GM12878 (cell line): ENCODE data around the gene CPSF4L. TPM values are rescaled to one million over a fixed set of nuclear protein-coding genes. Genes with fewer than 3 reads are reported as not detected.

ENCODE experiments used
- CUX1 ChIP-seq: IDR thresholded peaks from 2 replicates; pipeline ENCODE4 v1.6.1; 2012; ENCODE audit warnings: improper control_type of control experiment, low read depth, low read length; ENCODE audit not compliant: insufficient replicate concordance
- PRDM15 ChIP-seq: fragments of 450-650 bp; formaldehyde crosslinking; IDR thresholded peaks from 2 replicates; pipeline ENCODE4 v1.4.0; 2020; ENCODE audit warnings: mild to moderate bottlenecking, moderate library complexity
- SUZ12 ChIP-seq: fragments of 200-600 bp; sonication (generic); IDR thresholded peaks from one replicate; pipeline ENCODE4 v1.6.1; 2018; ENCODE audit warnings: antibody characterized with exemption, mild to moderate bottlenecking; ENCODE audit not compliant: unreplicated experiment
- ZBTB11 ChIP-seq: fragments of 450-650 bp; formaldehyde crosslinking; IDR thresholded peaks from 2 replicates; pipeline ENCODE4 v1.5.0; 2022; ENCODE audit warnings: mild to moderate bottlenecking, missing genetic modification characterization
- ZBTB4 ChIP-seq: fragments of 450-650 bp; formaldehyde crosslinking; IDR thresholded peaks from 2 replicates; pipeline ENCODE4 v1.4.0; 2022; ENCODE audit warnings: mild to moderate bottlenecking, moderate library complexity
- ZNF687 ChIP-seq: fragments of 450-650 bp; IDR thresholded peaks from 2 replicates; pipeline ENCODE4 v1.6.1; 2017; ENCODE audit warnings: mild to moderate bottlenecking, moderate library complexity
- polyA plus RNA-seq, 11 experiments: library from polyadenylated mRNA; depleted of rRNA in 4 of 11; unstranded in 6 of 11; stranded (reverse) in 5 of 11; fragments of >200 nt; fragmentation: Nextera tagmentation in 4 of 11; fragmentation: Illumina TruSeq in 1 of 11; extraction: Ambion mirVana in 4 of 11; extraction: Trizol in 1 of 11; gene quantifications; 1 replicate in 1 of 11; 2 replicates in 10 of 11; pipeline versions ENCODE4 v1.2.1 to v1.2.3, GENCODE V29; 2011 to 2016; ENCODE audit warnings: inconsistent platforms in 2 of 11, missing spikeins in 2 of 11, low read depth in 1 of 11
- total RNA-seq, 4 experiments: library from RNA; depleted of rRNA in 3 of 4; stranded (reverse); fragments of >200 nt in 3 of 4; fragmentation: Illumina TruSeq in 1 of 4; extraction: Trizol in 1 of 4; gene quantifications; 2 replicates each; pipeline versions ENCODE4 v1.2.1 to v1.2.3, GENCODE V29; 2013 to 2021

Gene CPSF4L
- total and polyA plus RNA-seq, 10 of the 15 experiments (the other 5 are each of a cell fraction or from before 2014, with no cell fraction given): not detected

- TF ChIP-seq PRDM15 (CRISPR knock-in tag) (no peak), CUX1 (no peak), ZBTB11 (CRISPR knock-in tag) (no peak), ZNF687 (no peak), ZBTB4 (CRISPR knock-in tag) (no peak), SUZ12 (no peak)
- TF ChIP-seq, all 136 proteins: peak for 0
Measured at GRCh38 chr17:73283250-73283649, 21.6 kb upstream of the CPSF4L start (continued).
